NCI-H1930 (cell line): Measurements from ENCODE around the gene DNAH6.
"Not testable (repeated sequence)": the region's sequence is repeated elsewhere in the genome, so short reads cannot be mapped to it uniquely, and the experiment has no call there.

Experiments used
- DNase-seq, 2 experiments: peaks; one replicate each; lab custom pipeline; 2025; lab: John Stamatoyannopoulos, UW

DNAH6 gene

DNA sequence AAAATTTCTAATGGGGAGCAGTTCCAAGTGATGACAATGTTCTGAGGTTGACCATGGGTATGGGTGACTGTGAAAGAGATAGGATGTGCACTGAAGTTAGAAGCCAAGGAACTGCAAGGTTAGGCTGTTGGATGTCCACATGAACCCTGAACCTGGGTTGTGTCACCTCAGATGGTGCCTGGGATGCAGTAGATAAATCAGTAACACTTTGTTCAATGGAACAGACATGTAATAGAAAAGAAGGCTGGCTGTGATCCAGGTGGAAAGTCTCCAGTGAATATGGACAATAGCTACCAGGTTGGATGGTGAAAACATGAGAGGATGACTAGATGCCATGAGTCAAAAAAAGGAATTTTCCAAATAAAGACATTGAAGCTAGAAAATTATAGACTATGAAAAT is 233.1 kb downstream of the DNAH6 start:
- no peak for DNase-seq

DNA sequence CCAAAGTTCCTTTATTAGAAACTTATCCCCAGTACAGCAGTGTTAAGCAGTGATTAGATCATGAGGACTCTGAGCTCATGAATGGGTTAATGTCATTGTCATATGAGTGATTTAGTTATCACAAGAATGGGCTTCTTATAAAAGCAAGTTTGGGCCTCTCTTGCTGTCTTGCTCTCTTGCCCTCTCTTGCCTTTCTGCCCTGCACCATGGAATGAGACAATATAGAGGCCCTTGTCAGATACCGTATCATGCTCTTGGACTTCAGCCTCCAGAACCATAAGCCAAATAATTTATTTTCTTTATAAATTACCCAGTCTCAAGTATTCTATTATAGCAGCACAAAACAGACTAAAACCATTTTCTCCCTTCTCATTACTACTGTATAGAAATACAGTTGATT is 238.8 kb downstream of the DNAH6 start:
- no peak for DNase-seq

DNA sequence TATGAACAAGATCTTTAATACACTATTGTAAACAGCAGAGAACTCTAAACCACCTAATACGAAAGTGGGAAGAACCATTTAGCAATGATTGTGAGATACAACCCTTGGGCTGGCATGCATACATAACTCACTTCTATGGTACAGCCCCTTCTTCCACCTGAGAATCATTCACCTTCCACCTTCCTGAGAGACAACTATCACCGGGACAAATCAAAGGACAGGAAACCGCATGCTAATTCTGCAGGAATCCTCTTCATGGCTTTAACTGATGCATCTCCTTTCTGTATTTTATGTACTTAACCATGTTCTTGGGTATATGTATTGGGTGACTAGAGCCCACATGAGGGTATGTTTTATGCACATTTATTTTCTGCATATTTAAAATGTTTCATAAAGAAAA is 241.3 kb downstream of the DNAH6 start:
- no peak for DNase-seq

DNA sequence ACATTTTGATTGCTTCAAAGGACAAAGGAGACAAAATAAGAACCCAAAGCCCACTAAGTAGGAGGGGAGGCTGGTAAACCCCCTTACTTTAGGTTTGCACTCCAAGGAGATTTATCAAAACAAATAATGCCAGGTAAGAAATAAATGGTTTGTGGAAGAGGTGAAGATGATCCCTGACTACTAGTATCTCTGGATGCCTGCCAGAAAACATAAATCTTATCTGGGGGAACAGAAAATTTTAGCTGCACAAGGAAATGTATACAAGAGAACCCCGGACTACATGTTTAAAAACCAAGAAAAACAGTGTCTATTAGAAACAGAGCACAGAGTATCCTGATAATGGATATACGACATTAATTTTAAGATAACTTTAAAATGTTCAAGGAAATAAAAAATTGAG is 250.5 kb downstream of the DNAH6 start:
- DNase-seq, result no peak

DNA sequence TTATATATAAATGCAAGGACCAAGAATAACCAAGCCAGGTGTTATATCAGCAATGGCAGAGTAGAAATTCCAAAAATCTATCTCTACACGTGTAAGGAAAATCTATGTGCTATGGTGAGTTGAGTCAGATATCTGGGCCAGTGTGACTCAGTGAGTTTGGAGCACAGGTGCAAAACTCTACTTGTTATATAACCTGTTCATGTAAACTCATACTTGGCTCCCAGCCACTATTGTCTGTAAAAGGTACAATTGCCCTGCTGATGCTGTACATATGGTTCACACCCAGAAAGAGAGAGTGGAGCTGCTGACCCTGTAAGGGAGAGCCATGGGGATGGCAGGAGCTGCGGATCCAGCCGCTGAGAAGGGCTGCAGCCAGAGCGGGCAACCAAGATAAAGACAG is 252.5 kb downstream of the DNAH6 start:
- DNase-seq, result no peak

DNA sequence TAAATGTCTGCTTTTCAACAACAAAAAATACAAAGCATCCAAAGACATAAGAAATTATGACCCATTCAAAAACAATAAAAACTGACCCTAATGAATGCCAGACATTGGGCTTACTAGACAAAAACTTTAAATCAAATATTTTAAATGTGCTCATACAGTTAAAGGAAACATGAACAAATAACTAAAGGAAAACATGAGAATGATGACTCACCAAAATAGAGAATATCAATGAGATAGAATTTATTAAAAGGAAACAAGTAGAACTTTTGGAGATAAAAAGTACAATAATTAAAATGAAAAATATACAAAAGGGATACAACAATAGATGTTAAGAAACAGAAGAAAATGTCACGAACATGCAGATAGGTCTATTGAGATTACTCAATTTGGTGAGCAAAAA is 254.0 kb downstream of the DNAH6 start:
- DNase-seq, result no peak

DNA sequence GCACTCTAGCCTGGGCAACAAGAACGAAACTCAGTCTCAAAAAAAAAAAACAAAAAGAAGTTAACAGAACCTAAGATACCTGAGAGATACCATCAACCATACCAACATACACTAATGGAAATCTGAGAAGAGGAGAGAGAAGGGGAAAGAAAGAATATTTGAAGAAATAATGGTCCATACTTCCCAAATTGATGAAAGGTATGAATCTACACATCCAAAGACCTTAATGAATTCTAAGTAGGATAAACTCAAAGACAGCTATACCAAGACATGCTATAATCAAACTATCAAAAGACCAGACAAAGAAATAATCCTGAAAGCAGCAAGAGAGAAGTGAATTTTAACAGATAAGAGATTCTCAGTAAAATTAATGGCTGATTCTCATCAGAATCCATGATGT is 255.0 kb downstream of the DNAH6 start:
- no peak for DNase-seq

DNA sequence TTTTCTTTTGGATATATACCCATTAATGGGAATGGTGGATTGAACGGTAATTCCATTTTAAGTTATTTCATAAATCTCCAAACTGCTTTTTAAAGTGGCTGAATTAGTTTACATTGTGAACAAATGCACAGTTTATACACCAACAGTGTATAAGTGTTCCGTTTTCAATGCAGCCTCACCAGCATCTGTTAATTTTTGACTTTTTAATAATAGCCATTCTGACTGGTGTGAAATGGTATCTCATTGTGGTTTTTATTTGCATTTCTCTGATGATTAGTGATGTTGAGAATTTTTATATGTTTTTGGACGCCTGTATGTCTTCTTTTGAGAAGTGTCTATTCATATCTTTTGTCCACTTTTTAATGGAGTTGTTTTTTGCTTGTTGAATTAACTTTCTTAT is 257.3 kb downstream of the DNAH6 start:
- DNase-seq, result not testable (repeated sequence)

DNA sequence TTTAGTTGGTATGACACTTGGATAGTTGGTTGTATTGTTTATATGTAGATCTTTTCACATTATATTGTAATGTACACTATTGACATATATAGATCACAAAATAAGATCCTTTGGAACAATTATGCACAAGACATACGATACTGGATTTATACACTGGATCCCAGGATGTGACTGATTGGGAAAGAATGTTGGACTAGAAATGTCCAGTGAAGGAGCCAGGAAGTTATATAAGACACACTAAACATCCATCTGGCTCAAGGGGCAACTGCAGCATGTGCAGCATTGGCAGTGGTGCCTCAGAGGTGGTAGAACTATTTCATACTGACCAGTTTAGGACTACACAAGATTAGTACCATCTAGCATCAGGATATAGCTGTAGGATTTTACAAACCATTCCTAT is 259.7 kb downstream of the DNAH6 start:
- no peak for DNase-seq

DNA sequence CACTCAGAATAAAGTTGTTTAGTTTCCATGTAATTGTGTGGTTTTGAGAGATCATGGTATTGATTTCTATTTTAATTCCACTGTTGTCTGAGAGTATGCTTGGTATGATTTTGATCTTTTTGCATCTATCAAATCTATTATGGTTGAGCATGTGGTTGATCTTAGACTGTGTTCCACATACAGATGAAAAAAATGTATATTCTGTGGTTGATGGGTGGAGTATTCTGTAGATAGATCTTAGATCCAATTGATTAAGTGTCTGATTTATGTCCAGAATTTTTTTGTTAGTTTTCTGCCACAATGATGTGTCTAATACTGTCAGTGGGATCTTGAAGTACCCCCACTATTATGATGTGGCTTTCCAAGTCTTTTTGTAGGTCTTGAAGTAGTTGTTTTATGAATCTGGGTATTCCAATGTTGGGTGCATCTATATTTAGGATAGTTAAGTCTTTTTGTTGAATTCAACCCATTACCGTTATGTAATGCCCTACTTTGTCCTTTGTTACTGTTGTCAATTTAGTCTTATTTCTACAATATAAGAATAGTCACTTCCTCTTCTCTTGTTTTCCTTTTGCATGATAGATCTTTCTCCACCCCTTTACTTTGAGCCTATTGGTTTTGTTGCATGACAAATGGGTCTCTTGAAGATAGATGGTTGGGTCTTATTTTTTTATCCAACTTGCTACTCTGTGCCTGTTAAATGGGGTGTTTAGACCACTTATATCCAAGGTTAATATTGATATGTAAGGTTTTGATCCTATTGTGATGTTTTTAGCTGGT is 262.8 kb downstream of the DNAH6 start:
- no peak for DNase-seq

DNA sequence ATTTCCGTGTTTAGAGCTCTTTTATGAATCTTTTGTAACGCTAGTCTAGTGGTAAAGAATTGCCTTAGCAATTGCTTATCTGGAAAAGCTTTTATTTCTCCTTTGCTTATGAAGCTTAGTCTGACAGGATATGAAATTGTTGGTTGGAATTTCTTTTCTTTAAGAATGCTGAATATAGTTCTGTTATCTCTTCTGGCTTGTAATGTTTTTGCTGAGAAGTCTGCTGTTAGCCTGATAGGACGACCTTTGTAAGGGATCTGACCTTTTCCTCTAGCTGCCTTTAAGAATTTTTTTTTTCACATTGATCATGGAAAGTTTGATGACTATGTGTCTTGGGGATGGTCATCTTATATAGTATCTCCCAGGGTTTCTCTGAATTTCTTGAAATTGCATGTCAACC is 263.5 kb downstream of the DNAH6 start:
- DNase-seq, result no peak

DNA sequence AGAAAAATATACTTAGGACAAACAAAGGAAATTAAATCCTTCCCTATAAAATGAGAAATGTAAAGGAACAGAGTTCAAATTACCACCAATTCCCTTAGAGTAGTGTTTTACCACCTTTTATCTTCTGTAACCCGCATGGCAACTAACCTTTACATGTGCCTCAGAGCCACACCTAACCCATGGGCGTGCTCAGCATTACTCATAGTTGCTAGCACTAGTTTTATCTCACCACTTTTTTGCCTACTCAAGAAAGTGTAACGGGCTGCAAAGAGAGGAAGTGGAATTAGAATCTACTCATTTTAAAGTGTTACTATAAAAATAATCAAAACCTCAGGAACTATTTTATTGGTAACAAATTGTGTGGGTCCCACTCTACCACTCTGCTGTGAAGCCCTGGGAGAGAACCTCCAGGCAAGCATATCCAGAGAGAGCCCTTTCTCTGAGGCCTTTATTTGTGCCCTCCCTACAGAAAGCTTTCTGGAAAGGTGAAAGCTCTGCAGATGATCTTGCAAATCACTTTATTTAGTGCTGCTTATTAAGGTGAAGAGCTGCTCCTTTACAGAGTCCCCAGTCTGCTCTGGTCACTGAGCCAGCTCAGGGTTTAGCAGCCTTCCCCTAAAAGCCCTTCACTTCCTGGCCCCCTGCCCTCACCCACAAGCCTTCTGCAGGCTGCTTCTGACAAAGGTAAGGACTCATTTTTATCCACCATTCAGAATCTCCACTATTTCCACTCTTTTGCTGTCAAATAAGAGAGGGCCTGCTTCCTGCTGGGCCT is 265.8 kb downstream of the DNAH6 start:
- no peak for DNase-seq

DNA sequence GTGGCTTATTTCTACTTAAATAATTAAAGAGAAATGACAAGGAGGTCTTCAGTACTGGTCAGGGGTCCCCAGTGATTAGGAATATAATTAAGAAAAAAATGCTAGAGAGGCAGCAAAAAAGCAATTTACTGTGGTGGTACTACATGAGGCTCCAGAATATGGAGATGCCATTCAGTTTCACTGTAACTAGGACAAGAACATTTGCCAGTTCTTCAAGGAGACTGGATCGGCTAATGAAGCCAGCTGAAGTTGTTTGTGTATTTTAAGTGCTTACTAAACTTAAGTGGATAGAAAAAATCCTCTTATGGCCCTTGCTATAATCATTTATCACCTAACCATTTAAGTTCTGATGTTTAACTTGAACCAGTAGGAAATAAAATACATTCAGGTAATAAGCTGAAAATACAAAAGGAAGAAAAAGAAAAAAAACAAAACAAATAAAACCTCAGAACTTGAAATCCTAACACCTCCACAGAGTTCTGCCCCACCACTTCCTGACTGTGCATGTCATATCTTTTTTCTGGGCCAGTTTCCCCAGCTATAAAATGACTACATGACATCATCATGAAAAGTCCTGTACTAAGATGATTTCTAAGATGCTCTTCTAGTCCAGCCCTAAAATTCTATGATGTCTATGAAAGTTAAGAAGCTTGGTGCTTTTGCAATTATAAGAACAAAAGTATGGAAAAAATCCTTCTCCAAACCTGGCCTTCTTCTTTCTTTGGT is 266.6 kb downstream of the DNAH6 start:
- DNase-seq, result no peak

DNA sequence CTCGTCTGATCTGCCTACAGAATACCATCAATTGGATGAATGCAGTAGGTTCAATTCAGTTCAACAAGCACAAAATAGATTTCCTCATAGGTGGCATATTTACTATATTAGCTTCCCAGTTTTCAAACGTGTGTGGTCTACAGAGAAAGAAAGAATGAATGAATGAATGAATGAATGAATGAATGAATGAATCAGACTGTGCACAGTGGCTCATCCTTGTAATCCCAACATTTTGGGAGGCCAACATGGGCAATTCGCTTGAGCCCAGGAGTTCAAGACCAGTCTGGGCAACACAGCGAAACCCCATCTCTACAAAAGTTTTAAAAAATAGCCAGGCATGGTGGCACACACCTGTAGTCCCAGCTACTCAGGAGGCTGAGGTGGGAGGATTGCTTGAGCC is 269.7 kb downstream of the DNAH6 start:
- DNase-seq, result no peak

DNA sequence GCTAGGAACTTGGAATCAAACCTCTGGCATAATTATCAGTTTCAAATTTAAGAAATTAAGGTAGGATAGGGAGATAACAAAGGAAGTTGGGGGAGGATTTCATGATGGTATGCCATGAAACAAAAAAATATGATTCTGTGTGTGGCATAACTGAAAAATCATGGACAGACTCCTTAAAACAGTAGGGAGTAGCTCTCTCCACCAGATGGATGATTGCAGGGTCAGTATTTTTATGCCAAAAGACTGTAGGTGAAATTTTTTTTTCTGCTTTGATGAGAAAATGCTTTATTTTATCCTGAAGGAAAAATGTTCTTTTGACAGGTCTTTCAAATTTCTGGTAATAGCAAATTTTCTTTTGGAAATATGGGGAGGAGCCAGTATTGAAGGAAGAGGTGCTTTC is 270.3 kb downstream of the DNAH6 start:
- no peak for DNase-seq

DNA sequence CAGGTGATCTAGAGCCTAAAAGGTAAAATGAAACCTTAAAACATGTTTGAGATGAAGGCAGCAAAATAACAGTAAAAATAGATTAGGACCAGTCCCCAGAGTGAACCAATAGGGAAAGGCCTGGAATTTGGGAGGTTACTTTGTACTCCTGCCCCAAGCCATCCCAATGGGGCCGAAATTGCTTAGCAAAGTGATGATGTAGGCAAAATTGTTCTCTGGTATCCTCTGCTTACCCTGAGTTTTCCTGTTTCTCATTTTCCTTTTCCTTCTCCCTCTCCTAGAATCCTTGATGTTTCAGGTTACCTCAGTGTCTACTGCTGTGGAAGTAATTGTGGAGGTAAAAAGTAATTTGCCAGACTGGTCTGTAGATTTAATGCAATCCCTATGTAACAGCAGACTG is 271.7 kb downstream of the DNAH6 start:
- DNase-seq, result no peak

DNA sequence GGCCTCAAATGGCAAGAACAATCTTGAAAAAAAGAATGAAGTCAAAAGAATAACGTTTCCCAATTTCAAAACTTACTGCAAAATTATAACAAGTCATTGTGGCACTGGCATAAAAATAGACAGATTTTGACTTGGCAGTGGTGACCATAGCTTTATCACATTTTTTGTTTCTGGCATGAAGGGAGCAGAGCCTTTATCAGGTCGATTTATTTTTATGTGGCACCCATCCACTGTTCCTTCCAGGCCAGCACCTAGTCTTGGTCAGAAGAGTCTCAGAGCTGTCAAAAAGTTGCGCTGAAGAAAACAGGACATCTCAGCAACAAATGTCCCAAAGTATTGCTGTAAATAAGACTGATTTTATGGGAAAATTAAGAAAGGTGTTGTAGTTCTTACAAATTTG is 272.2 kb downstream of the DNAH6 start:
- no peak for DNase-seq

DNA sequence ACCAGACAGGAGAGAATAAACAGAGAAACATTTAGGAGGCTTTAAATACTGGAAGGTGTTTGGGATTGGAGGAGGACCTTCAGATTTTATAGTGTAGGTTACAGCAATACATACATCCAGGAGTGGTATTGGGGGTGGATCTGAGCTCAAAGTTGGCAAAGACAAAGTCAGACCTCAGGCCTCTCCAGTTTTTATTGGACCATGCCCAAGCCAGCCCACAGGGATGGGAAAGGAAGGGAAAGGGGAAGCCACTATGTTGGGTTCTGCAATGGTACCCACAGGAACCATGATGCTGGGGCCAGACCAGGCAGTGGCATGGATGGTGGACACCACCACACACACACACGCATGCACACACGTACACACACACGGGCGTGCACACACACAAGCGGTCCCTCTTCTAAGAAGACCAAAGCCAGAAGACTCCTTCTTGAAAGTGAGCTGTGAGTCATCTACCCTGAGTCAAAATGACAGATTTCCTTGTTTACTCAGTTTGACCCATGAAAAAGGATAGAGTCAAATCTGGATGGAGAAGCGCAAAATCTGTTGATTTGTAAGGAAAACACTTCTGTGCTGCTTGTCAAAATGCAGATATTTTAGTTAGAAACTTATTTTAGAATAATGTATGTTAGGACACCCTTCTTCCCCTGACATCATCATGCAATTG is 276.7 kb downstream of the DNAH6 start:
- no peak for DNase-seq

DNA sequence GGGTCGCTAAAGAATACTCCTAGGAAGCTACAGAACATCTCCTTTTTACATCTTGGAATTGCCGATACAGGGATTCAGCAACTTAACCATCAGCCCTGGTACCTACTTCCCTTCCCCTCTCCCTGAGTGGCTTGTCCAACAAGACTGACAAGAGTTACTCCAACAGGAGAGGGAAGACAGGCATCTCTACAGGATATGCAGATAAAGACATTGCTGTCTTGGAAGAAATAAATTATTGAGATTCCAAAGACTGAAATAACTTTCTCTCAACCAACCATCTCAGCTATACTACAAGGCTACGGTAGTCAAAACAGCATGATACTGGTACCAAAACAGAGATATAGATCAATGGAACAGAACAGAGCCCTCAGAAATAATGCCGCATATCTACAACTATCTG is 277.3 kb downstream of the DNAH6 start:
- DNase-seq, result no peak

DNA sequence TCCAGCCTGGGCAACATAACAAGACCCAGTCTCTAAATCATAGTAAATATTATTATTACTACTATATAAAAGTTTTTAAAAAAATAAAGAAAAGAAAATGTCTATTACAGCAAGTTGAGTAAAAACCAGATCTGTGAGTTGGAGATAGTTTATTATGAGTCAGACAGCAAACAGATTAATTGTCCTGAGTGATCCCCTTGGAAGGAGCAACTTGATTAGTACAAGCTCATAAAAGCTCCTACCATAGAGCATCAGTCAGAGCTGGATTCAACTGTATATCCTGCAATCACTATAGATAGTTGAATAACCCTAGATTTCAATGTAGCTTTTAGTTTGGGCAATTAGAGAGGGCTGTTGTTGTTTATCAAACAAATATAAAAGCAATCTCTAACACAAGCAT is 280.5 kb downstream of the DNAH6 start:
- DNase-seq, result no peak

DNA sequence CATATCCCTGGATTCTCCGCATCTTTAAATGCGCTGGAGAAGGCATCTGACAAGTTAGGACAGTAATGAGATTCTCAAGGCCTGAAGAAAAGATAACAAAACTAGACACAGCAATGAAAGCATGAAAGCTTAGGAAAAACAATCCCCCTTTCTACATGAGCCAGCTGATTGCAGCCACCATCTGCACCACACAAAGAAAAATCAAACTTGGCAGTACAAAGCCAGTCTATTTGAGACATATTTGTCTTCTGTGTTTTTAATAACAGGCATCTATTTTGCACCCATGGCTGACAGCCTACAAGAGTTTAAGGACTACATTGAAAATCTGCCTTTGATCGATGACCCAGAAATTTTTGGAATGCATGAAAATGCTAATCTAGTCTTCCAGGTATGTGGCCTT is 281.0 kb downstream of the DNAH6 start:
- DNase-seq, result no peak

DNA sequence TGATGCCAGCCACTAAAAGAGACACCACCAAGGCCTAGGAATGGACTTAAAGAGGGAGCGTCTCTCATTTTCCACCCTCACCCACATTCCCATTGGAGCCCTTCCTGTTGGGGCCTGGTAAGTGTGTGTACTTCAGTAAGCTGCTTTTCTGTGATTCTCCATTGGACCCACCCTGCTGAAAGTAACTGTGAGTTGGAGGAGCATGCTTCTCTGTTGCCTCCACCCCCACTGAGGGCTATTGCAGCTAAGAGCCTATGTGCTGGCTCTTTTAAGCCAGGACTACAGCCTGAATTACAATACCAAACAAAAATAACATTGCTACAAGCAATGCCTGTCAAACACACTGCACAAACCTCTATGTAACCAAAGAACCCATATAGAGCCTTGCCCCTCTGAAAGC is 283.5 kb downstream of the DNAH6 start:
- no peak for DNase-seq
